ENCODE measurements around the gene PROM1.

Gene PROM1

GRCh38 chr4:15990570-15991285 is 93.1 kb downstream of the PROM1 start:
- peak in 15 of 56 donors; percentile 5 to 48 (median 12) for DNase-seq

GRCh38 chr4:15989424-15989823 is 94.4 kb downstream of the PROM1 start:
- no peak for DNase-seq

- no peak for DNase-seq
Observed at GRCh38 chr4:15988222-15988621, 95.6 kb downstream of the PROM1 start.

- no peak for DNase-seq
Observed at GRCh38 chr4:15986907-15987306, 96.9 kb downstream of the PROM1 start.

- no peak for DNase-seq
Observed at GRCh38 chr4:15983610-15984009, 100.2 kb downstream of the PROM1 start.

- DNase-seq, result no peak
Observed at GRCh38 chr4:15982842-15983524, 100.8 kb downstream of the PROM1 start.

GRCh38 chr4:15976456-15977447 is 107.1 kb downstream of the PROM1 start:
- no peak for DNase-seq

GRCh38 chr4:15971068-15971801 is 112.6 kb downstream of the PROM1 start:
- DNase-seq, result no peak

GRCh38 chr4:15968551-15969300 is 115.1 kb downstream of the PROM1 start:
- no peak for DNase-seq

GRCh38 chr4:15965325-15965724 is 118.5 kb downstream of the PROM1 start:
- DNase-seq, result no peak

GRCh38 chr4:15964159-15964558 is 119.7 kb downstream of the PROM1 start:
- no peak for DNase-seq

- no peak for DNase-seq
Observed at GRCh38 chr4:15963576-15963975, 120.2 kb downstream of the PROM1 start.

GRCh38 chr4:15963001-15963451 is 120.8 kb downstream of the PROM1 start, which contains the start of gene FGFBP2:
FGFBP2 (minus strand) TSS chr4:15963175; CDS start chr4:15963129, 46 bp downstream.
- peak in 8 of 56 donors; percentile 4 to 18 (median 8) for DNase-seq

- DNase-seq, result no peak
Observed at GRCh38 chr4:15961781-15962510, 121.9 kb downstream of the PROM1 start.

GRCh38 chr4:15958562-15958961 is 125.3 kb downstream of the PROM1 start:
- DNase-seq, result no peak

GRCh38 chr4:15956179-15956850 is 127.5 kb downstream of the PROM1 start:
- peak in 39 of 56 donors; percentile 1 to 78 (median 13) for DNase-seq

- DNase-seq, result no peak
Observed at GRCh38 chr4:15955670-15956069, 128.2 kb downstream of the PROM1 start.

- no peak for DNase-seq
Observed at GRCh38 chr4:15953625-15954024, 130.2 kb downstream of the PROM1 start.

- no peak for DNase-seq
Observed at GRCh38 chr4:15951781-15952180, 132.0 kb downstream of the PROM1 start.
